SJSA1 (cell line): ENCODE data around the gene APPBP2. TPM values are rescaled to one million over a fixed set of nuclear protein-coding genes. Genes with fewer than 3 reads are reported as not detected.

Experiments used
- DNase-seq, 2 experiments: peaks; one replicate each; pipeline ENCODE4 v3.0.0-alpha.2; 2015 to 2020; ENCODE audit warnings: low spot score in 2 of 2, low read depth in 1 of 2
- H3K27ac ChIP-seq: fragments of 250-450 bp; sonication (Bioruptor Pico); 2 replicates; pipeline ENCODE4 v1.5.1; 2020; ENCODE audit warnings: mild to moderate bottlenecking, moderate library complexity
- H3K27me3 ChIP-seq: fragments of 250-450 bp; sonication (Bioruptor Pico); replicated peaks from 2 replicates; pipeline ENCODE4 v1.5.1; 2020; ENCODE audit warnings: mild to moderate bottlenecking, moderate library complexity
- H3K36me3 ChIP-seq: fragments of 250-450 bp; sonication (Bioruptor Pico); 2 replicates; pipeline ENCODE4 v1.5.1; 2020; ENCODE audit warnings: mild to moderate bottlenecking
- H3K4me1 ChIP-seq: fragments of 250-450 bp; sonication (Bioruptor Pico); replicated peaks from 2 replicates; pipeline ENCODE4 v1.6.1; 2021; ENCODE audit warnings: mild to moderate bottlenecking
- H3K4me3 ChIP-seq: fragments of 250-450 bp; sonication (Bioruptor Pico); 2 replicates; pipeline ENCODE4 v1.5.1; 2020; ENCODE audit warnings: mild to moderate bottlenecking
- H3K9me3 ChIP-seq: fragments of 250-450 bp; sonication (Bioruptor Pico); replicated peaks from 2 replicates; pipeline ENCODE4 v1.5.1; 2020; ENCODE audit warnings: mild to moderate bottlenecking
- total RNA-seq: library from RNA; depleted of rRNA; stranded (reverse); fragments of >200 nt; shearing (Covaris generic); gene quantifications from 2 replicates; pipeline ENCODE4 v1.2.3, GENCODE V29; 2014; rRNA removed

Gene APPBP2
- total RNA-seq, 1 experiment from 2014 or later = 49.4 TPM

- no peak overlapping the region for H3K4me3 ChIP-seq
- no peak overlapping the region for H3K27ac ChIP-seq
- DNase-seq = no peak
- H3K36me3 ChIP-seq = no peaks in the 10 kb centered on the region
- no peaks in the 10 kb centered on the region for H3K27me3 ChIP-seq
- no peaks in the 10 kb centered on the region for H3K4me1 ChIP-seq
- H3K9me3 ChIP-seq = no peaks in the 10 kb centered on the region
These were observed 122.1 kb downstream of the APPBP2 start for GRCh38 chr17:60403962-60404361.

DNA sequence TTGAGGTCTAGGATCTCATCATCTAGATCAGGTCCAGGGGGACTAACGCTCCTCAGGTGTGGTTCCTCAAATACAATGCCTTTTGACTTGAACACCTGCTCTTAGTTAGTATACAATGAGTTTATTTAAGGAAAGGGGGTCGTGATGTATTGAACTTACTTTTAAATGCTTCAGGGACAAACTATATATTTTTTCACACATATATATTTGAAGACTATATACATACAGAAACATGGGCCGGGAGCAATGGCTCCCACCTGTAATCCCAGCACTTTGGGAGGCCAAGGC is 122.6 kb downstream of the APPBP2 start:
- Histone ChIP-seq H3K4me3 (no peak overlapping the region), H3K36me3 (no peaks in the 10 kb centered on the region), H3K27me3 (no peaks in the 10 kb centered on the region), H3K27ac (no peak overlapping the region), H3K4me1 (no peaks in the 10 kb centered on the region), H3K9me3 (no peaks in the 10 kb centered on the region)
- no peak for DNase-seq

GRCh38 chr17:60401819-60402218 is 124.2 kb downstream of the APPBP2 start:
- DNase-seq = no peak
- Histone ChIP-seq H3K36me3 (no peaks in the 10 kb centered on the region), H3K9me3 (no peaks in the 10 kb centered on the region), H3K4me3 (no peak overlapping the region), H3K27me3 (no peaks in the 10 kb centered on the region), H3K27ac (no peak overlapping the region), H3K4me1 (no peaks in the 10 kb centered on the region)

DNA sequence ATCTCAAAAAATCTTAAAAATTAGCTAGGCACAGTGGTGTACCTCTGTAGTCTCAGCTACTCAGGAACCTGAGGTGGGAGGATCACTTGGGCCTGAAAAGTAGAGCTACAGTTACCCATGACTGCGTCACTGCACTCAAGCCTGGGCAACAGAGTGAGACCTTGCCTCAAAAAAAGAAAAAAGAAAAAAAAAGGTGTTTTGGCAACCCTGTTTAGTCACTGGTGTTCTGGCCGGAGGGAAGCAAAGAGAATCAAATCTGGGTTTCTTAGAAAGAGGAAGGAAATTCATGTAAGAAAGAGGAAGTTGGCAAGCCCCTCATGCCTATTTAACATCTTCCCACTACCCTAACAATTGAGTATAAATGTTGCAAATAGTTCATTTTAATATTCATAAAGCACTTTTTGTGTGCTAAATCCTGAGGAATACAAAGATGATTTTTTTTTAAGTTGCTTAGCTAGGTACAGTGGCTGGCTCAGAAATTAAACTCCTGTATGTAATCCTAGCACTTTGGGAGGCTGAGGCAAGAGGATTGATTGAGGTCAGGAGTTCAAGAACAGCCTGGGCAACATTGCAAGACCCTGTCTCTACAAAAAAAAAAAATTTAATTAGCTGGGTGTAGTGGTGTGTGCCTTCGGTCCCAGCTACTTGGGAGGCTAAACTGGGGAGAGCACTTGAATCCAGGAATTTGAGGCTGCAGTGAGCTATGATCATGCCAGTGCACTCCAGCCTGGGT is 127.6 kb downstream of the APPBP2 start:
- Histone ChIP-seq H3K9me3 (no peaks in the 10 kb centered on the region), H3K27ac (no peak overlapping the region), H3K36me3 (no peaks in the 10 kb centered on the region), H3K4me3 (no peak overlapping the region), H3K27me3 (no peaks in the 10 kb centered on the region), H3K4me1 (no peaks in the 10 kb centered on the region)
- DNase-seq = no peak

- H3K4me1 ChIP-seq = peaks cover 3% of the 10 kb centered on the region; the same call in 1 of the 2 replicates
- peaks cover 3% of the 10 kb centered on the region; the same call in 1 of the 2 replicates for H3K36me3 ChIP-seq
- no peak overlapping the region for H3K4me3 ChIP-seq
- no peaks in the 10 kb centered on the region for H3K9me3 ChIP-seq
- H3K27me3 ChIP-seq = no peaks in the 10 kb centered on the region
- DNase-seq = no peak
- H3K27ac ChIP-seq = no peak overlapping the region
These were observed 129.6 kb downstream of the APPBP2 start for GRCh38 chr17:60396412-60396811.

- no peaks in the 10 kb centered on the region for H3K9me3 ChIP-seq
- no peak overlapping the region for H3K4me3 ChIP-seq
- no peak overlapping the region for H3K27ac ChIP-seq
- H3K4me1 ChIP-seq = peaks cover 9% of the 10 kb centered on the region
- H3K27me3 ChIP-seq = no peaks in the 10 kb centered on the region
- peaks cover 4% of the 10 kb centered on the region; the same call in 1 of the 2 replicates for H3K36me3 ChIP-seq
- no peak for DNase-seq
These were observed 130.5 kb downstream of the APPBP2 start for GRCh38 chr17:60395508-60396065.

GRCh38 chr17:60393840-60394723 is 132.0 kb downstream of the APPBP2 start:
- Histone ChIP-seq H3K4me3 (no peak overlapping the region), H3K27me3 (no peaks in the 10 kb centered on the region), H3K9me3 (no peaks in the 10 kb centered on the region), H3K27ac (no peak overlapping the region), H3K4me1 (peaks cover 17% of the 10 kb centered on the region), H3K36me3 (peaks cover 4% of the 10 kb centered on the region; the same call in 1 of the 2 replicates)
- no peak for DNase-seq

Other genes with a start within 250 kb of the APPBP2 start
- gene USP32, start 134.1 kb downstream of the APPBP2 start, total RNA-seq = 31.0 and 34.5 TPM in 2 replicates
- not detected in 2 replicates for gene CHCT1, start 103.8 kb downstream of the APPBP2 start, total RNA-seq
- 15.1 and 17.8 TPM in 2 replicates for gene PPM1D, start 74.0 kb upstream of the APPBP2 start, total RNA-seq
- gene BCAS3, start 151.6 kb upstream of the APPBP2 start, total RNA-seq = 14.3 and 37.5 TPM in 2 replicates